Activated naive CD4-positive, alpha-beta T cell treated with anti-CD3 and anti-CD28 coated beads, Interleukin-2, amount 10 ng/mL, durations not matched to agents 7 days and 5 days (primary cell): ENCODE data around the gene DAB1.

Source experiments
- CTCF ChIA-PET: fragments of 350-600 bp; sonication (Branson Sonifier 250); formaldehyde crosslinking; loops from one replicate; lab custom pipeline; 2021; ENCODE audit warnings: antibody characterized with exemption; lab: Charles Lee
- DNase-seq: peaks from one replicate; pipeline ENCODE4 v3.0.0-alpha.2; 2020
- H3K27ac Mint-ChIP-seq: one replicate; pipeline ENCODE4 v1.8.0; 2021; ENCODE audit warnings: mild to moderate bottlenecking, moderate library complexity, mixed read lengths
- H3K27me3 Mint-ChIP-seq: one replicate; pipeline ENCODE4 v1.8.0; 2021; ENCODE audit warnings: mild to moderate bottlenecking, mixed read lengths
- H3K36me3 Mint-ChIP-seq: one replicate; pipeline ENCODE4 v1.8.0; 2021; ENCODE audit warnings: mixed read lengths
- H3K4me1 Mint-ChIP-seq: one replicate; pipeline ENCODE4 v1.8.0; 2021; ENCODE audit warnings: mixed read lengths
- H3K4me3 Mint-ChIP-seq: one replicate; pipeline ENCODE4 v1.8.0; 2021; ENCODE audit warnings: mild to moderate bottlenecking, moderate library complexity, mixed read lengths
- H3K9me3 Mint-ChIP-seq: one replicate; pipeline ENCODE4 v1.8.0; 2021; ENCODE audit warnings: mixed read lengths

The DAB1 gene

GRCh38 chr1:56963667-56964066 is 460.2 kb downstream of the DAB1 start:
- Mint-ChIP-seq H3K4me1 (no peaks in the 10 kb centered on the region), H3K27me3 (no peaks in the 10 kb centered on the region), H3K4me3 (no peak overlapping the region), H3K27ac (no peak overlapping the region), H3K36me3 (no peaks in the 10 kb centered on the region), H3K9me3 (peaks cover 1% of the 10 kb centered on the region)
- CTCF ChIA-PET: no interaction called here
- DNase-seq: no peak

- no peaks in the 10 kb centered on the region for H3K36me3 Mint-ChIP-seq
- CTCF ChIA-PET: no interaction called here
- no peak overlapping the region for H3K27ac Mint-ChIP-seq
- H3K27me3 Mint-ChIP-seq: no peaks in the 10 kb centered on the region
- no peaks in the 10 kb centered on the region for H3K9me3 Mint-ChIP-seq
- no peak for DNase-seq
- H3K4me1 Mint-ChIP-seq: no peaks in the 10 kb centered on the region
- H3K4me3 Mint-ChIP-seq: no peak overlapping the region
These were observed 462.4 kb downstream of the DAB1 start for GRCh38 chr1:56961426-56961825.

- no peak overlapping the region for H3K27ac Mint-ChIP-seq
- no peak overlapping the region for H3K4me3 Mint-ChIP-seq
- CTCF ChIA-PET: no interaction called here
- no peaks in the 10 kb centered on the region for H3K4me1 Mint-ChIP-seq
- H3K27me3 Mint-ChIP-seq: no peaks in the 10 kb centered on the region
- no peak for DNase-seq
- H3K9me3 Mint-ChIP-seq: no peaks in the 10 kb centered on the region
- H3K36me3 Mint-ChIP-seq: no peaks in the 10 kb centered on the region
These were observed 465.3 kb downstream of the DAB1 start for GRCh38 chr1:56958526-56958925.

DNA sequence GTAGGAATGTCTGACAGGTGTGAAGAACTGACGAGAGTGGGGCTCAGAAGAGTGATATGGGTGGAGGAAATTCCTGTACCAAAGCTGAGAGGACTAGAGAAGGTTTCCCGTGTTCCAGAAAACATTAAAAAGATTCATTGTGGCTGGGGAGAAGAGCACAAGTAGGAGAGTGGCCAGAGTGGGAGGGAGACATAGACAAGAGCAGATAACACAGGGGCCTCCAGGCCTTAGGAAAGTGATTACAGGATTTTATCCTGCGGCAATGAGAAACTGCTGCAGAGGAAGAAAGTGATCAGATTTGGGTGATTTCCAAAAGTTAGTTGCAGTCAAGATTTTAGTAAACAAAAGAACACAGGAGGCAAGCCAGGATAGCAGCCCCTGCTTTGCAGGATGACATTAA is 465.9 kb downstream of the DAB1 start:
- Mint-ChIP-seq H3K4me3 (no peak overlapping the region), H3K27me3 (no peaks in the 10 kb centered on the region), H3K27ac (no peak overlapping the region), H3K36me3 (no peaks in the 10 kb centered on the region), H3K9me3 (no peaks in the 10 kb centered on the region), H3K4me1 (no peaks in the 10 kb centered on the region)
- DNase-seq: no peak
- CTCF ChIA-PET: no interaction called here

GRCh38 chr1:56954664-56955063 is 469.2 kb downstream of the DAB1 start:
- Mint-ChIP-seq H3K9me3 (no peaks in the 10 kb centered on the region), H3K27me3 (no peaks in the 10 kb centered on the region), H3K36me3 (no peaks in the 10 kb centered on the region)

GRCh38 chr1:56953386-56953785 is 470.5 kb downstream of the DAB1 start:
- Mint-ChIP-seq H3K9me3 (no peaks in the 10 kb centered on the region), H3K36me3 (no peaks in the 10 kb centered on the region), H3K27me3 (no peaks in the 10 kb centered on the region), H3K4me3 (no peak overlapping the region), H3K4me1 (no peaks in the 10 kb centered on the region), H3K27ac (no peak overlapping the region)
- CTCF ChIA-PET: no interaction called here
- DNase-seq: no peak

More at GRCh38 chr1:56954664-56955063, 469.2 kb downstream of the DAB1 start:
- no peak overlapping the region for H3K27ac Mint-ChIP-seq
- no peak for DNase-seq
- H3K4me3 Mint-ChIP-seq: no peak overlapping the region
- H3K4me1 Mint-ChIP-seq: no peaks in the 10 kb centered on the region
- CTCF ChIA-PET: no interaction called here

DNA sequence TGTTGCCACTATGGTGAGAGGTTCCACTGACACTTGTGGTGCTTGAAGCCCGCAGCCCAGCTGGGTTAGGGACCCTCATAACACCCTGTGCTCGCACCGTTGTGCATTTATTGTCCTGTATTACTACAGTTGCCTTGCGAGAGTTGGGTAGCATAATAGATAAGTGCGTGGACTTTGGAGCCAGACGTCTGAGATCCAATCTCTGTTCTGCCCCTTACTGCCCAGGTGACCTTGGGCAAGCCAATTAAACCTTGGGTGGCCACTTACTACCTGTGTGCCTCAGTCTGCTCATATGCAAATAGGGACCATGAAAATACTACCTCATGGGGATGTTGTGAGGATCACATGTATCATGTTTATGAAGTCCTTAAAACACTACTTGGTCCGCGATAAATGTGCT is 471.4 kb downstream of the DAB1 start:
- H3K36me3 Mint-ChIP-seq: no peaks in the 10 kb centered on the region
- no peaks in the 10 kb centered on the region for H3K27me3 Mint-ChIP-seq
- no peak for DNase-seq
- no peaks in the 10 kb centered on the region for H3K4me1 Mint-ChIP-seq
- H3K4me3 Mint-ChIP-seq: no peak overlapping the region
- H3K27ac Mint-ChIP-seq: no peak overlapping the region
- no peaks in the 10 kb centered on the region for H3K9me3 Mint-ChIP-seq
- CTCF ChIA-PET: no interaction called here

- Mint-ChIP-seq H3K4me3 (no peak overlapping the region), H3K9me3 (no peaks in the 10 kb centered on the region), H3K4me1 (no peaks in the 10 kb centered on the region), H3K27ac (no peak overlapping the region), H3K27me3 (no peaks in the 10 kb centered on the region), H3K36me3 (no peaks in the 10 kb centered on the region)
- CTCF ChIA-PET: no interaction called here
- no peak for DNase-seq
These were observed 475.3 kb downstream of the DAB1 start for GRCh38 chr1:56948403-56949023.
